A673 (cell line): ENCODE measurements around the gene B9D1.

ENCODE experiments used
- EZH2 ChIP-seq: fragments of 200-600 bp; sonication (generic); IDR thresholded peaks from 2 replicates; pipeline ENCODE4 v1.6.1; 2017; ENCODE audit warnings: borderline replicate concordance, low read depth, mild to moderate bottlenecking, mixed read lengths, antibody characterized with exemption, low read length; ENCODE audit not compliant: poor library complexity, severe bottlenecking
- TF ChIP-seq, protein P1 (sequence below): fragments of 300-800, 200-600 bp; sonication (generic); conservative IDR thresholded peaks from 2 replicates; pipeline ENCODE4 v1.5.1; 2017; ENCODE audit warnings: low read depth, mild to moderate bottlenecking, antibody characterized with exemption, low read length, moderate library complexity, mixed read lengths

DNA sequence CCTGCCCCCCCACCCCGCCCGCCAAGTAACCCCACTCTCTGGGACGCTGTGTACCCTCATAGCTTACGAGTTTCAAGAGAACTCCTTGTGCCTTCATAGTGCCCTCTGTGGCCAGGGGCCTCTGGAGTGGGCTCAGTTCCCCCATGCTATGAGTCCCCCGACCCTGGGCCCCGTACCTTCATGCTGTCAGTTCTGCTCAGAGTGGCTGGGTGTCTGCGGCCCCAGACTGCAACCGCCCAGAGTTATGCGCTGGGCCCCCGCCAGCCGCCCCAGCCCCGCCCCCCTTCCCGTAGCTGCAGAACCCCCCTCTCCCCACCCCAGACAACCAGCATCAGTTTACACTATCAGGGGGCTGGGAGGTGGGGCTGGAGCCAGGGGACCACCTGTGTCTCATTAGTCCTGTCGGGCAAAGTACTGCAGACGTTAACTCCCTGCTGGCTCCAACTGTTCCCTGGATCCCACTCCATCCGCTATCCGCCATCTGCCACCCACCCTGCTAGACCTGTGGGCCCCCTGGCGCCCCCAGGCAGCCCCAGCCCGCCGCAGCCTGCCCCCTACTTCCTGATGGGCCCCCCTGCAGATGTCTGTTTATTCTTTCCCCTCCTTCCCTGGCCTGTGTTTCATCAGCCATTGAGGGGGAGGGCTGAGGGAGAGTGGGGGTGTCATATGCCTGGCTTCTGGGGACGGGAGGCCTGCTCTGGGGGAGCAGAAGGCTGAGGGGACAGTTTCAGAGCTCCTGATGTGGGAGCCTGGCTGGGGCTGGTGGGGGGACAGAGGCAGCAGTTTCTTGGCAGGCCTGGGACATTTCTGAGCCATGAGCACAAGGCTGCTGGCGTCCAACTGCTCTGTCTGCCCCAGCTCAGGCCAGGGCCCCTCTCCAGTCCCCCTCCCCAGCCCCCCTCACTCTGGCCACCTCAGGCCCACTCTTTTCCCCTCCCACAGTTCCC, 24.7 kb upstream of the B9D1 start, which contains the start of gene MFAP4:
- TF ChIP-seq, protein P1, sequence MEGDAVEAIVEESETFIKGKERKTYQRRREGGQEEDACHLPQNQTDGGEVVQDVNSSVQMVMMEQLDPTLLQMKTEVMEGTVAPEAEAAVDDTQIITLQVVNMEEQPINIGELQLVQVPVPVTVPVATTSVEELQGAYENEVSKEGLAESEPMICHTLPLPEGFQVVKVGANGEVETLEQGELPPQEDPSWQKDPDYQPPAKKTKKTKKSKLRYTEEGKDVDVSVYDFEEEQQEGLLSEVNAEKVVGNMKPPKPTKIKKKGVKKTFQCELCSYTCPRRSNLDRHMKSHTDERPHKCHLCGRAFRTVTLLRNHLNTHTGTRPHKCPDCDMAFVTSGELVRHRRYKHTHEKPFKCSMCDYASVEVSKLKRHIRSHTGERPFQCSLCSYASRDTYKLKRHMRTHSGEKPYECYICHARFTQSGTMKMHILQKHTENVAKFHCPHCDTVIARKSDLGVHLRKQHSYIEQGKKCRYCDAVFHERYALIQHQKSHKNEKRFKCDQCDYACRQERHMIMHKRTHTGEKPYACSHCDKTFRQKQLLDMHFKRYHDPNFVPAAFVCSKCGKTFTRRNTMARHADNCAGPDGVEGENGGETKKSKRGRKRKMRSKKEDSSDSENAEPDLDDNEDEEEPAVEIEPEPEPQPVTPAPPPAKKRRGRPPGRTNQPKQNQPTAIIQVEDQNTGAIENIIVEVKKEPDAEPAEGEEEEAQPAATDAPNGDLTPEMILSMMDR = no peak
- no peak for TF ChIP-seq EZH2
